Measurements from ENCODE around the gene JAK2. TPM values are rescaled to one million over a fixed set of nuclear protein-coding genes. Genes with fewer than 3 reads are reported as not detected.
"Not testable (repeated sequence)": the region's sequence is repeated elsewhere in the genome, so short reads cannot be mapped to it uniquely, and the experiment has no call there.

The JAK2 gene
- polyA plus RNA-seq, 1 of the 3 experiments (the other 2 are of a cell fraction): 1.3 TPM

GRCh38 chr9:4938496-4938895 lies 46.6 kb upstream of the JAK2 start:
- 100% methylated on average over 1 of the region's 1 CpG for WGBS (ENCODE audit: low lambda C conversion rate)
- H3K9me2 ChIP-seq: no peaks in the 10 kb centered on the region
- no peaks in the 10 kb centered on the region; a peak in 1 of 4 replicates for H3K4me1 ChIP-seq (ENCODE audit: control insufficient read depth in 1 of 2, insufficient read depth in 2 of 2, low read depth in 1 of 2, low read length in 1 of 2)
- no peaks in the 10 kb centered on the region for H3K9me3 ChIP-seq
- no peak for DNase-seq
- H3K27me3 ChIP-seq (ENCODE audit: insufficient read depth): no peaks in the 10 kb centered on the region
- H2AFZ ChIP-seq (ENCODE audit: low read depth): no peak overlapping the region
- POLR2A ChIA-PET: no interaction called here
- no peak overlapping the region for H3K9ac ChIP-seq
- no peaks in the 10 kb centered on the region for H4K20me1 ChIP-seq (ENCODE audit: insufficient read depth)
- H3K27ac ChIP-seq (ENCODE audit: low read depth in 2 of 2, low read length in 1 of 2): no peak overlapping the region
- H3K4me3 ChIP-seq (ENCODE audit: low read depth in 2 of 2, low read length in 1 of 2): no peak overlapping the region
- H3F3A ChIP-seq (replicated peaks; ENCODE audit: insufficient read depth): no peaks in the 10 kb centered on the region
- no peaks in the 10 kb centered on the region for H3K79me2 ChIP-seq (ENCODE audit: insufficient read depth)
- TF ChIP-seq NFIC (IDR thresholded peaks at IDR 0.05; ENCODE audit: borderline replicate concordance): no peak
- H3K36me3 ChIP-seq (replicated peaks in 1 of 2; ENCODE audit: control insufficient read depth in 1 of 2, insufficient read depth in 2 of 2, low read length in 1 of 2): no peaks in the 10 kb centered on the region
- CTCF ChIA-PET: interaction anchor here (0.7 kb wide), 1 partner anchor 638 kb away, joined by 3 read pairs; the partner anchor contains the start of gene GLIS3
- H3K4me2 ChIP-seq: no peak overlapping the region

DNA sequence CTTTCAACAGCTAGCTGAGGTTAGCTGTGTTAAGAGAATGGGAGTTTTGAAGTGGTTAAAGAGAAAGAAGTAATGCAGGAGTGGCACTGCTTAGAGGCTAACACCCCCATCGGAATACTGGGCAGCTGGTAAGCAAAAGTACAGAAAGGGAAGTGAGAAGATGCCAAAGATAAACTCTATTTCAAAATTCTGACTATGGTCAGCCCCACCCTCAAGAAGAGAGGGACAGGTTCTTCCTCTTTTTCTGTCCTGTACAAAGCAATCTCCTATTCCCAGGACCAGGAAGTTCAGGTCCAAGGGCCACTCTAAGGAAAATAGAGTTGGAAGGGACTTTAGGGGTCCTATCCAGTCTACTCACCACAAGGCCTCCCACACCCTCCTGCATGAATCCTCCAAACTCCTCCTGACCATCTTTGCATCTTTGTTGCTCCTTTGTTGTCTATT lies 45.9 kb upstream of the JAK2 start:
- TF ChIP-seq, protein P1, sequence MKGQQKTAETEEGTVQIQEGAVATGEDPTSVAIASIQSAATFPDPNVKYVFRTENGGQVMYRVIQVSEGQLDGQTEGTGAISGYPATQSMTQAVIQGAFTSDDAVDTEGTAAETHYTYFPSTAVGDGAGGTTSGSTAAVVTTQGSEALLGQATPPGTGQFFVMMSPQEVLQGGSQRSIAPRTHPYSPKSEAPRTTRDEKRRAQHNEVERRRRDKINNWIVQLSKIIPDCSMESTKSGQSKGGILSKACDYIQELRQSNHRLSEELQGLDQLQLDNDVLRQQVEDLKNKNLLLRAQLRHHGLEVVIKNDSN (IDR thresholded peaks at IDR 0.05; ENCODE audit: borderline replicate concordance, low read depth): no peak
- TF ChIP-seq TEAD4 (IDR thresholded peaks at IDR 0.05; ENCODE audit: borderline replicate concordance, insufficient read depth) (no peak), GATA2 (CRISPR knock-in tag; IDR thresholded peaks at IDR 0.05) (no peak), RAD21 (IDR thresholded peaks at IDR 0.05; ENCODE audit: low read length) (no peak), POLR2AphosphoS5 (IDR thresholded peaks at IDR 0.05; ENCODE audit: low read depth, low read length) (no peak), EZH2phosphoT487 (IDR thresholded peaks at IDR 0.05; ENCODE audit: borderline replicate concordance, low read depth) (no peak), GABPA (IDR thresholded peaks at IDR 0.05; ENCODE audit: low read depth) (no peak), USF2 (IDR thresholded peaks at IDR 0.05; ENCODE audit: borderline replicate concordance, low read depth, low read length) (no peak), NRF1 (IDR thresholded peaks at IDR 0.05; ENCODE audit: low read depth, low read length) (no peak), RCOR1 (IDR thresholded peaks at IDR 0.05; ENCODE audit: low read length) (no peak)
- TF ChIP-seq, protein P2, sequence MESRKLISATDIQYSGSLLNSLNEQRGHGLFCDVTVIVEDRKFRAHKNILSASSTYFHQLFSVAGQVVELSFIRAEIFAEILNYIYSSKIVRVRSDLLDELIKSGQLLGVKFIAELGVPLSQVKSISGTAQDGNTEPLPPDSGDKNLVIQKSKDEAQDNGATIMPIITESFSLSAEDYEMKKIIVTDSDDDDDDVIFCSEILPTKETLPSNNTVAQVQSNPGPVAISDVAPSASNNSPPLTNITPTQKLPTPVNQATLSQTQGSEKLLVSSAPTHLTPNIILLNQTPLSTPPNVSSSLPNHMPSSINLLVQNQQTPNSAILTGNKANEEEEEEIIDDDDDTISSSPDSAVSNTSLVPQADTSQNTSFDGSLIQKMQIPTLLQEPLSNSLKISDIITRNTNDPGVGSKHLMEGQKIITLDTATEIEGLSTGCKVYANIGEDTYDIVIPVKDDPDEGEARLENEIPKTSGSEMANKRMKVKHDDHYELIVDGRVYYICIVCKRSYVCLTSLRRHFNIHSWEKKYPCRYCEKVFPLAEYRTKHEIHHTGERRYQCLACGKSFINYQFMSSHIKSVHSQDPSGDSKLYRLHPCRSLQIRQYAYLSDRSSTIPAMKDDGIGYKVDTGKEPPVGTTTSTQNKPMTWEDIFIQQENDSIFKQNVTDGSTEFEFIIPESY (IDR thresholded peaks at IDR 0.05; ENCODE audit: borderline replicate concordance, low read depth): no peak
- TF ChIP-seq, protein P3, sequence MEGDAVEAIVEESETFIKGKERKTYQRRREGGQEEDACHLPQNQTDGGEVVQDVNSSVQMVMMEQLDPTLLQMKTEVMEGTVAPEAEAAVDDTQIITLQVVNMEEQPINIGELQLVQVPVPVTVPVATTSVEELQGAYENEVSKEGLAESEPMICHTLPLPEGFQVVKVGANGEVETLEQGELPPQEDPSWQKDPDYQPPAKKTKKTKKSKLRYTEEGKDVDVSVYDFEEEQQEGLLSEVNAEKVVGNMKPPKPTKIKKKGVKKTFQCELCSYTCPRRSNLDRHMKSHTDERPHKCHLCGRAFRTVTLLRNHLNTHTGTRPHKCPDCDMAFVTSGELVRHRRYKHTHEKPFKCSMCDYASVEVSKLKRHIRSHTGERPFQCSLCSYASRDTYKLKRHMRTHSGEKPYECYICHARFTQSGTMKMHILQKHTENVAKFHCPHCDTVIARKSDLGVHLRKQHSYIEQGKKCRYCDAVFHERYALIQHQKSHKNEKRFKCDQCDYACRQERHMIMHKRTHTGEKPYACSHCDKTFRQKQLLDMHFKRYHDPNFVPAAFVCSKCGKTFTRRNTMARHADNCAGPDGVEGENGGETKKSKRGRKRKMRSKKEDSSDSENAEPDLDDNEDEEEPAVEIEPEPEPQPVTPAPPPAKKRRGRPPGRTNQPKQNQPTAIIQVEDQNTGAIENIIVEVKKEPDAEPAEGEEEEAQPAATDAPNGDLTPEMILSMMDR (IDR thresholded peaks at IDR 0.05): no peak
- H2AFZ ChIP-seq (ENCODE audit: low read depth): no peak overlapping the region
- ChIA-PET POLR2A (no interaction called here), CTCF (no interaction called here)
- no peaks in the 10 kb centered on the region for H3F3A ChIP-seq (replicated peaks; ENCODE audit: insufficient read depth)
- no peaks in the 10 kb centered on the region for H4K20me1 ChIP-seq (ENCODE audit: insufficient read depth)
- WGBS (ENCODE audit: low lambda C conversion rate): 38% methylated on average over 1 of the region's 1 CpG
- no peaks in the 10 kb centered on the region for H3K36me3 ChIP-seq (replicated peaks in 1 of 2; ENCODE audit: control insufficient read depth in 1 of 2, insufficient read depth in 2 of 2, low read length in 1 of 2)
- no peaks in the 10 kb centered on the region for H3K79me2 ChIP-seq (ENCODE audit: insufficient read depth)
- no peak overlapping the region for H3K27ac ChIP-seq (ENCODE audit: low read depth in 2 of 2, low read length in 1 of 2)
- no peak overlapping the region for H3K4me2 ChIP-seq
- H3K4me3 ChIP-seq (ENCODE audit: low read depth in 2 of 2, low read length in 1 of 2): no peak overlapping the region
- no peaks in the 10 kb centered on the region for H3K9me2 ChIP-seq
- no peak overlapping the region for H3K9ac ChIP-seq
- H3K27me3 ChIP-seq (ENCODE audit: insufficient read depth): no peaks in the 10 kb centered on the region
- H3K9me3 ChIP-seq: no peaks in the 10 kb centered on the region
- DNase-seq: no peak
- no peaks in the 10 kb centered on the region; a peak in 1 of 4 replicates for H3K4me1 ChIP-seq (ENCODE audit: control insufficient read depth in 1 of 2, insufficient read depth in 2 of 2, low read depth in 1 of 2, low read length in 1 of 2)

DNA sequence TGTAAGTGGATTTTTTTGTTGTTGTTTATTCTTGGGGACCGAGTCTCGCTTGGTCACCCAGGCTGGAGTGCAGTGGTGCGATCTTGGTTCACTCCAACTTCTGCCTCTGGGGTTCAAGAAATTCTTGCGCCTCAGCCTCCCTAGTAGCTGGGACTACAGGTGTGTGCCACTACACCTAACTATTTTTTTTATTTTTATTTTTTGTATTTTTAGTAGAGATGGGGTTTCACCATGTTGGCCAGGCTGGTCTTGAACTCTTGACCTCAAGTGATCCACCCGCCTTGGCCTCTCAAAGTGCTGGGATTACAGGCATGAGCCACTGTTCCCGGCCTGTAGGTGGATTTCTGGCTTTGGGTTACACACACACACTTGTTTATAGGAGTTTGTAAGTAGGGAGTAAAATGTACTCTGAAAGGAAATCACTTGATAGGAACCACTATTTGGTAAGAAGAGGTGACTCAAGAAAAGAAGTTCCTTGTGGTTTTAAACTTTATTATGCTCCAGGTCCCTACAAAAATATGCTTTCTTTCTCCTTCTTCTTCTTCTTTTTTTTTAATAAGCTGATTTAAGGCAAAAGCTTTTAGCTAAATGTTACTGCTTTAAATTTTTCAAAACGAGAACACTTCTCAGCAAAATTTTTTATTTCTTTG lies 42.9 kb upstream of the JAK2 start:
- H2AFZ ChIP-seq (ENCODE audit: low read depth); H4K20me1 ChIP-seq (ENCODE audit: insufficient read depth); DNase-seq; H3K27me3 ChIP-seq (ENCODE audit: insufficient read depth); H3K9me2 ChIP-seq; H3K4me2 ChIP-seq; H3K4me3 ChIP-seq (ENCODE audit: low read depth in 2 of 2, low read length in 1 of 2); H3K79me2 ChIP-seq (ENCODE audit: insufficient read depth); H3K9ac ChIP-seq; H3K27ac ChIP-seq (ENCODE audit: low read depth in 2 of 2, low read length in 1 of 2); H3F3A ChIP-seq (replicated peaks; ENCODE audit: insufficient read depth); H3K36me3 ChIP-seq (replicated peaks in 1 of 2; ENCODE audit: control insufficient read depth in 1 of 2, insufficient read depth in 2 of 2, low read length in 1 of 2); H3K4me1 ChIP-seq (ENCODE audit: control insufficient read depth in 1 of 2, insufficient read depth in 2 of 2, low read depth in 1 of 2, low read length in 1 of 2); H3K9me3 ChIP-seq; POLR2A ChIA-PET: not testable (repeated sequence)
- CTCF ChIA-PET: interaction anchor here (1.0 kb wide), 1 partner anchor 31 kb away, joined by 3 read pairs; no protein-coding TSS in a partner anchor
- 78% methylated on average over 7 of the region's 7 CpGs for WGBS (ENCODE audit: low lambda C conversion rate)
